Ovary (tissue), 9 donors: Measurements from ENCODE around the gene TSTD2. TPM values are rescaled to one million over a fixed set of nuclear protein-coding genes. Genes with fewer than 3 reads are reported as not detected.

Experiments used
- DNase-seq, 5 donors: peaks; one replicate each; pipeline ENCODE4 v3.0.0-alpha.2; 2019 to 2020
- H3K27ac ChIP-seq, 2 donors: fragments of 200-600 bp; one replicate each; pipeline versions ENCODE4 v1.5.1 to v1.8.0; 2019 to 2022
- H3K27me3 ChIP-seq: fragments of 200-600 bp; one replicate; pipeline ENCODE4 v1.8.0; 2022
- H3K36me3 ChIP-seq: fragments of 200-600 bp; sonication (generic); one replicate; pipeline ENCODE4 v1.5.1; 2019
- H3K4me1 ChIP-seq: one replicate; pipeline ENCODE4 v1.8.1; 2013; ENCODE audit warnings: mild to moderate bottlenecking, moderate library complexity; ENCODE audit not compliant: insufficient read depth
- H3K4me3 ChIP-seq: fragments of 200-600 bp; sonication (generic); one replicate; pipeline ENCODE4 v1.5.1; 2017
- H3K9me3 ChIP-seq, 2 donors: fragments of 200-600 bp in 1 of 2; sonication (generic) in 1 of 2; one replicate each; pipeline versions ENCODE4 v1.5.1 to v1.8.1; 2013 to 2019; ENCODE audit warnings: mild to moderate bottlenecking in 1 of 2, moderate library complexity in 1 of 2
- EP300 ChIP-seq: sonication (generic); formaldehyde crosslinking; IDR thresholded peaks from one replicate; pipeline ENCODE4 v1.6.1; 2017; ENCODE audit warnings: antibody characterized with exemption
- POLR2A ChIP-seq: fragments of 450-650 bp; IDR thresholded peaks from one replicate; pipeline ENCODE4 v1.6.1; 2017; ENCODE audit warnings: antibody characterized with exemption, mild to moderate bottlenecking, moderate library complexity
- WGBS, 3 donors: extraction: QIAGEN DNeasy Blood & Tissue Kit in 1 of 3; methylation state at CpG; one replicate each; pipeline versions ENCODE4 v1.1.5 to v1.1.7; 2013 to 2017; 5-methylcytosine and 5-hydroxymethylcytosine counted together
- intact Hi-C, 4 donors: fragments of 100-400 bp; cut with DNase I; formaldehyde crosslinking; loops; one replicate each; pipeline versions ENCODE4 v1.11.0 to v1.15.1; 2022 to 2023
- polyA plus RNA-seq, 2 donors: library from polyadenylated mRNA; stranded (reverse); fragments of 200-250 nt in 1 of 2; fragments of 350-450 nt in 1 of 2; fragmentation: Illumina TruSeq in 1 of 2; extraction: RNeasy Lipid Tissue Mini Kit (QIAGEN cat#74804) in 1 of 2; gene quantifications; one replicate each; pipeline ENCODE4 v1.2.3, GENCODE V29; 2013 to 2014
- total RNA-seq, 7 donors: library from RNA; depleted of rRNA in 2 of 7; stranded (reverse); fragments of >200 nt in 2 of 7; fragmentation: NEBNext Ultra II Directional in 3 of 7; extraction: Animal tissue kit (Norgen Biotek cat#: 25700) in 3 of 7; gene quantifications; one replicate each; pipeline versions ENCODE4 v1.1.0 to v1.2.4, GENCODE V29; 2016 to 2023
- TF ChIP-seq, protein P1 (sequence below), 3 donors: fragments of 450-650 bp in 2 of 3; fragments of 200-600 bp in 1 of 3; IDR thresholded peaks; one replicate each; pipeline versions ENCODE4 v1.5.1 to v1.8.0; 2016 to 2022; ENCODE audit warnings: antibody characterized with exemption in 3 of 3, mild to moderate bottlenecking in 1 of 3
- donor health status: DM: no; HTN: no; CAD: no; lungs with moderate emphysema.
- donor health status: DM: no; HTN: no; CAD: no.
- donor health status: Bipolar disorder and iron deficiency.
- donor health status: DM: yes; HTN: yes; CAD: no.
- donor health status: DM: no; HTN: no; CAD: no.
- donor health status: DM: yes; HTN: yes; CAD: no.

The TSTD2 gene
- total and polyA plus RNA-seq, 9 donors, result 11.4 to 32.2 (median 18.9) TPM

GRCh38 chr9:97604901-97605645 is 28.1 kb downstream of the TSTD2 start:
- Histone ChIP-seq H3K9me3 (no peaks in the 10 kb centered on the region), H3K4me3 (no peak overlapping the region), H3K27ac (no peak overlapping the region), H3K4me1 (no peaks in the 10 kb centered on the region), H3K27me3 (no peaks in the 10 kb centered on the region), H3K36me3 (no peaks in the 10 kb centered on the region)
- intact Hi-C loops, result loop anchor here in 1 of 4 donors (5.0 kb wide), 1 partner anchor 138 kb away; no protein-coding TSS in a partner anchor
- no peak for DNase-seq
- WGBS, 3 donors, result 85 to 93% (median 90%) methylated on average over 17 of the region's 17 CpGs
- TF ChIP-seq, protein P1, sequence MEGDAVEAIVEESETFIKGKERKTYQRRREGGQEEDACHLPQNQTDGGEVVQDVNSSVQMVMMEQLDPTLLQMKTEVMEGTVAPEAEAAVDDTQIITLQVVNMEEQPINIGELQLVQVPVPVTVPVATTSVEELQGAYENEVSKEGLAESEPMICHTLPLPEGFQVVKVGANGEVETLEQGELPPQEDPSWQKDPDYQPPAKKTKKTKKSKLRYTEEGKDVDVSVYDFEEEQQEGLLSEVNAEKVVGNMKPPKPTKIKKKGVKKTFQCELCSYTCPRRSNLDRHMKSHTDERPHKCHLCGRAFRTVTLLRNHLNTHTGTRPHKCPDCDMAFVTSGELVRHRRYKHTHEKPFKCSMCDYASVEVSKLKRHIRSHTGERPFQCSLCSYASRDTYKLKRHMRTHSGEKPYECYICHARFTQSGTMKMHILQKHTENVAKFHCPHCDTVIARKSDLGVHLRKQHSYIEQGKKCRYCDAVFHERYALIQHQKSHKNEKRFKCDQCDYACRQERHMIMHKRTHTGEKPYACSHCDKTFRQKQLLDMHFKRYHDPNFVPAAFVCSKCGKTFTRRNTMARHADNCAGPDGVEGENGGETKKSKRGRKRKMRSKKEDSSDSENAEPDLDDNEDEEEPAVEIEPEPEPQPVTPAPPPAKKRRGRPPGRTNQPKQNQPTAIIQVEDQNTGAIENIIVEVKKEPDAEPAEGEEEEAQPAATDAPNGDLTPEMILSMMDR (IDR thresholded peaks at IDR 0.05), result no peak

DNA sequence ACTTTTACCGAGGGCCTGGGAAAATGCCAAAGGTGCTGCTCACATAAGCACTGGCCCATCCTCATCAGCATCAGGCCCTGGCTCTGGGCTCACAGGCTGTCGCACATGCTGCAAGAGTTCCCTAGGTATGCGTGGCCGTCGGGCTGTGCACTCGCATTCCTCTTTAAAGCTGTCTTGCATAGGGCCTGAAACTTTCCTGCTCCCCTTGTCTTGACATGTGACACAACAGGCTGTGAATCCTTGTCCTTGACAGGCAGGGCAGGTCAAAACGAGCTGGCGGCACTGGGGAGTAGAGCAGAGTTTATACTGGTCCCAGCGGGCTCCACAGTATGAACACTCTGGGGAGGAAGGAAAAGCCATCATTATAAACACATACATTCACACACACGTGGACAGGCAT is 30.7 kb downstream of the TSTD2 start:
- H3K27me3 ChIP-seq, result no peaks in the 10 kb centered on the region
- no peaks in the 10 kb centered on the region for H3K36me3 ChIP-seq
- H3K4me1 ChIP-seq, result peaks cover 5% of the 10 kb centered on the region
- TF ChIP-seq, protein P1 (IDR thresholded peaks at IDR 0.05), result no peak
- TF ChIP-seq EP300 (no peak), POLR2A (no peak)
- intact Hi-C loops, result loop anchor here in 1 of 4 donors (5.0 kb wide), 1 partner anchor 135 kb away; no protein-coding TSS in a partner anchor
- DNase-seq, result peak in 1 of 5 donors; percentile 28
- H3K9me3 ChIP-seq, result no peaks in the 10 kb centered on the region
- H3K27ac ChIP-seq, result no peak overlapping the region
- WGBS, 3 donors, result 62 to 78% (median 70%) methylated on average over 10 of the region's 10 CpGs
- H3K4me3 ChIP-seq, result no peak overlapping the region

DNA sequence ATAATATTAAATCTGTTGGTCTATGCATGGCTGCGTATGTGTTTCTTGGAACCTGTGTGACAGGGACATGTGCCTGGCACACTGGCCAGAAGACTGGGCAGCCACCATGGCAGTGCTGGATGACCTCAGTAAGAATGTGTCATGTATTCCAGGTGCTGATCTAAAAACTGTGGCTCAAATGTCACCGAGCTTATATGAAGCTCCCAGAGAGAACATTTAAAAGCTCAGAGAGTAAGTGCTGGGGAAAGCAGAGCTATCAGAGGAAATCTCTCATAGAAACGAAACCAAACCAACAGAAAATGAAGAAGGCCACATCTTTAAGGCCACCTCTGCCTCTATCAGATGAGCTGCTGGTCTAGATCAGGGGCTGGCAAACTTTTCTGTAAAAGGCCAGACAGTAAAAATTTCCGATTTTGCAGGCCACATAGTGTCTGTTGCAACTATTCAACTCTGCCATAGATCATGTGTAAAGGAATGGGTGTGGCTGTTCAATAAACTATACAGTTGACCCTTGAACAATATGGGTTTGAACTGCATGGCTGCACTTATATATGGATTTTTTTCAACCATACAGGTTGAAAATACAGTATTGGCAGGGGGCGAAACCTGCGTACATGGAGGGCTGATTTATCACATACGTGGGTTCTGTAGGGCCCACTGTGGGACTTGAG is 31.8 kb downstream of the TSTD2 start:
- no peak for DNase-seq
- WGBS, 3 donors, result 90 to 94% (median 93%) methylated on average over 7 of the region's 7 CpGs
- Histone ChIP-seq H3K27me3 (no peaks in the 10 kb centered on the region), H3K27ac (no peak overlapping the region), H3K36me3 (no peaks in the 10 kb centered on the region), H3K4me1 (peaks cover 5% of the 10 kb centered on the region), H3K9me3 (no peaks in the 10 kb centered on the region), H3K4me3 (no peak overlapping the region)
- intact Hi-C loops, result loop anchor here in 1 of 4 donors (5.0 kb wide), 1 partner anchor 134 kb away; no protein-coding TSS in a partner anchor
- TF ChIP-seq, protein P1 (IDR thresholded peaks at IDR 0.05), result no peak
- TF ChIP-seq POLR2A (no peak), EP300 (no peak)

DNA sequence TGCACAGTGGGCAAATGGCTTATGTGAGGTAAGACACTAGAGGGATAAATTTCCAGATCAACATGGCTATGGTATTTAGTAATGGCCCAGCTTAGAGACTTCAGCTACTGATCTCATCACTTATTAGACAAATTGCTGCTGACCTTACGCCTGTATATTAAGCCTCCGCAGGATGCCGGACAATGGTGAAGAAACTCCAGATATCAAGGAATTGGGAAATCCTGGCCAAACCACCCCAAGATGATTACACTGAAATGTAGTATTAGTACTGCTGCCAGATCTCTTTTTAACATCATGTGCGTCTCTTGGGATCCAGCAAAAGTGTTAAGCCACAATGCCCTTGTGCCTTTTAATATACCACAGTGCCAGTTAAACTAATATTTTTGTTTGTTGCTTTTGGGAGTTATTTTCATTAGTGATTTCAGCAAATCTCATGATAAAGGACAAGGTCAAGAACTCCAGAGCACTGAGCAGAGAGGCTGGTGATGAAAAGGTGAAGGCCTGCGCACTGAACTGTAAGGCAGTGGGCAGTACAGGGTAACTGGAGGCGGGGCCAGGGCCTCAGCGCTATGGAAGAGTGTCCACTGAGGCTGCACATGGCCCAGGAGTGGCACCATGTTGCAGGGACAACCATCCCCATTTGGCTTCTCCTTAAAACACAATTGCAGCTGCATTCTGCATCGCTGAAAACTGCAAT is 32.5 kb downstream of the TSTD2 start:
- 88 to 94% (median 89%) methylated on average over 8 of the region's 8 CpGs for WGBS, 3 donors
- no peak overlapping the region for H3K4me3 ChIP-seq
- no peak overlapping the region for H3K27ac ChIP-seq
- intact Hi-C loops, result loop anchor here in 1 of 4 donors (5.0 kb wide), 1 partner anchor 133 kb away; no protein-coding TSS in a partner anchor
- DNase-seq, result no peak
- peaks cover 5% of the 10 kb centered on the region for H3K4me1 ChIP-seq
- no peaks in the 10 kb centered on the region for H3K27me3 ChIP-seq
- TF ChIP-seq EP300 (no peak), POLR2A (no peak)
- TF ChIP-seq, protein P1 (IDR thresholded peaks at IDR 0.05), result no peak
- no peaks in the 10 kb centered on the region for H3K36me3 ChIP-seq
- no peaks in the 10 kb centered on the region for H3K9me3 ChIP-seq
